VCaP (cell line): ENCODE results near the gene ARID1B.

Source experiments
- H3K27ac ChIP-seq: fragments of 450-650 bp; 2 replicates; pipeline ENCODE4 v1.5.1; 2017
- TF ChIP-seq, protein P1 (sequence below): fragments of 450-650 bp; conservative IDR thresholded peaks from 2 replicates; pipeline ENCODE4 v1.5.1; 2017; ENCODE audit warnings: mild to moderate bottlenecking, moderate library complexity

ARID1B gene

DNA sequence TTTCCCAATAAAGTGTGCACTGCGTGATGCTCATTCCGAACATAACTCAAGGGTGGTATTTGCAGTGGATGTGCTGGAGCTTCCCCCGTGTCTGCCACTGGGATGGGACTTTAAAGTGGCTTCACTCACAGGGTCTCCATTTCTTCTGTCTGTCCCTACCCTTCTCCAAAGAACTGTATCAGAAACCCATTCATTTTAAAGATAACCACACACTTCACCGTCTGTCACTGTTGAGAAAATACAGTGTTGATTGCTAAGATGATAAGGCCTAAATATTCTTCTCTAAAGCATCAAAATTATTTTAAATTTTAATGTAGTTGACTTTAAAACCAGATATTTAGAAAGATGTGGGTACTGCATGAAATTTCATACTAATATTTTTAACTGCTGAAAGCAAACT, 384.7 kb downstream of the ARID1B start:
- TF ChIP-seq, protein P1, sequence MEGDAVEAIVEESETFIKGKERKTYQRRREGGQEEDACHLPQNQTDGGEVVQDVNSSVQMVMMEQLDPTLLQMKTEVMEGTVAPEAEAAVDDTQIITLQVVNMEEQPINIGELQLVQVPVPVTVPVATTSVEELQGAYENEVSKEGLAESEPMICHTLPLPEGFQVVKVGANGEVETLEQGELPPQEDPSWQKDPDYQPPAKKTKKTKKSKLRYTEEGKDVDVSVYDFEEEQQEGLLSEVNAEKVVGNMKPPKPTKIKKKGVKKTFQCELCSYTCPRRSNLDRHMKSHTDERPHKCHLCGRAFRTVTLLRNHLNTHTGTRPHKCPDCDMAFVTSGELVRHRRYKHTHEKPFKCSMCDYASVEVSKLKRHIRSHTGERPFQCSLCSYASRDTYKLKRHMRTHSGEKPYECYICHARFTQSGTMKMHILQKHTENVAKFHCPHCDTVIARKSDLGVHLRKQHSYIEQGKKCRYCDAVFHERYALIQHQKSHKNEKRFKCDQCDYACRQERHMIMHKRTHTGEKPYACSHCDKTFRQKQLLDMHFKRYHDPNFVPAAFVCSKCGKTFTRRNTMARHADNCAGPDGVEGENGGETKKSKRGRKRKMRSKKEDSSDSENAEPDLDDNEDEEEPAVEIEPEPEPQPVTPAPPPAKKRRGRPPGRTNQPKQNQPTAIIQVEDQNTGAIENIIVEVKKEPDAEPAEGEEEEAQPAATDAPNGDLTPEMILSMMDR = no peak

DNA sequence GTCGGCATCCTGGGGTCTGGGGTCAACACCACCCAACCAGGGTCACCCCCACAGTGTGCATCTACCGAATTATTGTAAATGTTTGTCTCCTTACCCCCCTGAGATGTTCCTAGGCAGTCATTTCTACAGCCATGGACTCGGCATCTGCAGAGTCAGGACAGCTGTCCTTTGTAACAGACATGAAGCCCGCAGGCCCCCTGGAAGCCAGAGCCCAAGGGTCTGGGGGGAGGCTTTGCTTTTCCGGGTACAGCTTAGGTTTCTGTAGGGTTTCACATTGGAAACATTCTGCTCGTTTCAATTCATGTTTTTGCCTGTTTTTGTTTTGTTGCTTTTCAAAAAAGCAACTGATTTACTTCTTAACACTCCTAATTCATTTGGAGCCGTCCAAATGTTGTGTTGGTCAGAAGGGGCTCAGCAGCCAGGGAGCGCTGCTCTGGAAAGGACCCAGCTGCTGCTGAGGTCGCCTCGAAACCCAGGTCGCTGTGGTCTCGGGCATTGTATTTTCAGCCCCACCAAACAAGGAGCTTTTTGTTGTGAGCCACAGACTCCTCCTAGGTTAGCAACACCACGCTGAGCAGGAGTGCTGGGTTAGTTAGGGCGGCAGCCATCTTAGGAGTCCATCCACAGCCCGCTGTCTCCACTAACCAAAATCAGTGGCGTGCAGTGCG, 385.7 kb downstream of the ARID1B start:
- TF ChIP-seq, protein P1 = no peak
- no peak overlapping the region for H3K27ac ChIP-seq

More for the DNA sequence above, 384.7 kb downstream of the ARID1B start:
- no peak overlapping the region for H3K27ac ChIP-seq

DNA sequence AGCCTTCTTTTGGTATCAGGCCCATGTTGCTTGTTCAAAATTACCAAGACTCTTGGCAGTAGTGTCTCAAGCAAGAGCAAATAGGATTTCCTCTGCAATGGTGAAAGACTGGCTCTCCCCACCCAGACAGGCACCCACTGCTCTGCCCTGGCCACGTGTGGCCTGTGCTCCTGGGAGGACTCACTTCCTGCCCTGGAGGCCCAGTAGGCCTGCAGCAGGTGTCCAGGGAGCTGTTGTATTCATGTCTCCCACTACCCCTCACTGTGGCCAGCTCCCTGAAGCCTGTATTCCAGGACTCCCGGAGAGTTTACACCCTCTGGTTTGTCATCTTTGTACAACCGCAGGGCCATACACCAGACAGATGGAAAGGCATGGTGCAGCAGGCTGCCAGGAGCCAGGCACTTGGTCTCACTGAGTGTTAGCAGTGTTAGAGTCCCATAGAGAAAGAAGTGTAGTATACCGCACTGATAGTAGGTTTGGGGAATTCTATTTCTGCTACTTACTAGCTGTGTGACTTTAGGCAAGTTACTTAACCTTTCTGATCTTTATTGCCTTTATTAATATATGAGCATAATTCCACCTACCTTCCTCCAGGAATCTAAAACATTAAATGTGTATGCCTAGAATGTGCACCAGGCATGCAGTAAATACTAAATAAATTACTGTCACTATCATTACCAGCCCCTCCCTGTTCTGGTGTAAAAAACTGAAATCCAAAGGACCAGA, 386.4 kb downstream of the ARID1B start:
- TF ChIP-seq, protein P1 = no peak
- H3K27ac ChIP-seq = no peak overlapping the region

DNA sequence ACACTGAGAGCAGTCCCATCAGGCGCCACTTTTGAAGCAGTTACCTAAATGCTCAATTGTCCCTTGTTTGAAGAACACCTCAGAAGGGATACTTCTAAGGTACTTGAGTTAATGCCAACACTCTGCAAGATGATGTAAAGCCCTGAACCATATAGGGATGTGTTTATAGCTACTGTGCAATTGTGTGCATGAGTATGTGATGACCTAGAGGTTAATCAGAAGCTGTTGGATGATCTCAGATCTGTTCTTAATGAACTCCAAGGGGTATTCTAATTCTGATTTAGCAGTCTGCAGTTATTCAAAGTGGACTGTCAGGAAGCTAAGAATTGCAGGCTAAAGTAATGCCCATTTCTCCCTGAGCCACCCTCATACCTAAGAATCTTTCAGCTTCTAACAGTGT, 387.8 kb downstream of the ARID1B start:
- TF ChIP-seq, protein P1 = no peak
- no peak overlapping the region for H3K27ac ChIP-seq

DNA sequence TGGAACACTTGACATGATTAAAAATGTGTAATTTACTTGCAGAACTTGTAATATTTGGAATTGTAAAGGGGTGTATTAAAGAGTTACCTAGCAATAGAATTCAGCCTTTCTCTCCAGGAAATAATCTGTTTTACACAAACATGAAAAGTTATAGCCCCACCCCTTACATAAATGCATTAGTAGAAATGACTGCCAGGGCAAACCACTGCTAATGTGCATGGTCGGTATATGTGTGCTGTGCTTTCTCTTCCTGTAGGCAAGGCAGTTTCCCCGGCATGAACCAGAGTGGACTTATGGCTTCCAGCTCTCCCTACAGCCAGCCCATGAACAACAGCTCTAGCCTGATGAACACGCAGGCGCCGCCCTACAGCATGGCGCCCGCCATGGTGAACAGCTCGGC, 389.6 kb downstream of the ARID1B start:
- TF ChIP-seq, protein P1 = no peak
- H3K27ac ChIP-seq = no peak overlapping the region

DNA sequence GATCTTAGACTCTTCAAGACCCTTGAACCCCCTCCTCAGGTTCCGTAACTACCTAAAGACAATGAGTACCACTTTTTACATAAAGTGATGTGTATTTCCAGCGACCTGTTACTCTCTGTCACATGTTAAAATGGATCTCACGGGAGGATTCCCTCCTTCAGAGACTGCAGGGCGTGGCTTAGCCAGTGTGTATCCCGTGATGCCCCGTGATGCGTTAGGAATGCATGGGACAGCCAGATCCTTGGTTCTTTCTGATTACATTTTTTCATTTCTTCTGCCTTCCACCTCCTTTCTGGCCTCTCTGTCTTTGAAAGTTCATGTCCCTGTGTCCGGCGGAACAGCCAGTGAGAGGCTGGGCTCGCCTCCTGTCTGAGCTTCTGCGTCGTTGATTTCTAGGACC, 390.7 kb downstream of the ARID1B start:
- TF ChIP-seq, protein P1 = no peak
- no peak overlapping the region for H3K27ac ChIP-seq

DNA sequence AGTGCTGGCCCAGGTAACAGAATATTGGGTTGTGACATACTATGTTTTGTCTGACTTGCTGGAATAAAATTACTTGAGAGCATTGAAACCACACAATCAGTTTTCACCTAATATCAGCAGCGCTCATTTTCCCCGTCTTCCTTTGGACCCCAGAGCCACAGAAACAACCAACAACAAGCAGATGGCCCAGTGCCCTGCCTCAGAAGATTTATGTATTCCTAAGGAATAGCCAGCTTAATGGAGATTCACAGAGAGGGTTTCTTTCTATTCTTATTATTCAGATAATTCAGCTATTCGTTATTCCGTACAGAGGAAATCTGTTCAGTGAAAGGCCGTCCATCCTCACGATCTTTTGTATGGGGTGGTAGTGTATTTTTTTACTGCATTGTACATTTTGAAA, 391.3 kb downstream of the ARID1B start:
- H3K27ac ChIP-seq = no peak overlapping the region
- TF ChIP-seq, protein P1 = no peak
